ENCODE results near the gene NTSR1. TPM values are rescaled to one million over a fixed set of nuclear protein-coding genes. Genes with fewer than 3 reads are reported as not detected.

Gene NTSR1
- total and polyA plus RNA-seq, 3 experiments from 2014 or later, result not detected

DNA sequence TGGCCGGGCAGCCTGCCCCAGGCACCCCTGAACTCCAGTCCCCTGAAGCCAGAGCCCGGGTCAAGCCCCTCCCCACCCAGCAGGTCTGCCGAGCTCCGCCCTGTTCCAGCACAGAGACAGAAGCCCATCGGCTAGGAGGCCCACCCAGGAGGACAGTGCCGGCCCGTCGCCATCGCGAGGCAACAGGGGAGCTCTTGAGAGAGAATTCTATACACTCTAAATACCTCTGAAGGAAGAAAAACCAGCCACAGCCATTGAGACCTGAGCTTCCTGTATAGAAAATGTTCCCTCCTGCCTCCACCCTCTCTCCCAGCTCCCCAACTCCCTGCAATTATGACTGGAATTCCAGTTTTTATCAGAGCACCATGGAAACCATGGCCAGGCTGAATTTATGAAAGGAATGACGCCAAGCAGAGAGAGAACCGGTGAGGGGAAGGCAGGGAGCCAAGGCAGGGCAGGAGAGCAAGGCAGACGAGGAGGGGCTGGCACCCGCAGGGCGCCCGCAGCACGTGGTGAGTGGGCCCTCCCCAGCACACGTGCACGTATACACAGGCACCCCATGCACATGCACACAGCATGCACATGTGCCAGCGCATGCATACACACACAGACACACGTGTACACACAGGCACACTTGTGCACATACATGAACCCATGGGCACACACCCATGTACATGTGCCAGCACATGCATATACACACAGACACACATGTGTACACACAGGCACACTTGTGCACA, 60.1 kb downstream of the NTSR1 start:
- Histone ChIP-seq H3K27me3 (ENCODE audit: insufficient read depth, low read length, poor library complexity, severe bottlenecking) (no peaks in the 10 kb centered on the region), H3K27ac (ENCODE audit: low read depth, low read length) (no peak overlapping the region), H3K9me3 (ENCODE audit: low read length) (no peaks in the 10 kb centered on the region), H3K4me3 (ENCODE audit: low read length) (no peak overlapping the region), H3K36me3 (ENCODE audit: insufficient read depth, low read length) (no peaks in the 10 kb centered on the region), H3K4me1 (ENCODE audit: insufficient read depth, low read length) (peaks cover 8% of the 10 kb centered on the region)
- CTCF ChIA-PET, result no interaction called here
- Mint-ChIP-seq H3K4me3 (no peak overlapping the region), H3K27ac (peak overlapping the region in 1 of 8 donors; percentile 70), H3K36me3 (no peaks in the 10 kb centered on the region), H3K9me3 (no peaks in the 10 kb centered on the region), H3K4me1 (peaks cover 3 to 23% (median 5%) of the 10 kb centered on the region in 3 donors), H3K27me3 (no peaks in the 10 kb centered on the region)
- POLR2A ChIA-PET, result no interaction called here
- no peak for DNase-seq

DNA sequence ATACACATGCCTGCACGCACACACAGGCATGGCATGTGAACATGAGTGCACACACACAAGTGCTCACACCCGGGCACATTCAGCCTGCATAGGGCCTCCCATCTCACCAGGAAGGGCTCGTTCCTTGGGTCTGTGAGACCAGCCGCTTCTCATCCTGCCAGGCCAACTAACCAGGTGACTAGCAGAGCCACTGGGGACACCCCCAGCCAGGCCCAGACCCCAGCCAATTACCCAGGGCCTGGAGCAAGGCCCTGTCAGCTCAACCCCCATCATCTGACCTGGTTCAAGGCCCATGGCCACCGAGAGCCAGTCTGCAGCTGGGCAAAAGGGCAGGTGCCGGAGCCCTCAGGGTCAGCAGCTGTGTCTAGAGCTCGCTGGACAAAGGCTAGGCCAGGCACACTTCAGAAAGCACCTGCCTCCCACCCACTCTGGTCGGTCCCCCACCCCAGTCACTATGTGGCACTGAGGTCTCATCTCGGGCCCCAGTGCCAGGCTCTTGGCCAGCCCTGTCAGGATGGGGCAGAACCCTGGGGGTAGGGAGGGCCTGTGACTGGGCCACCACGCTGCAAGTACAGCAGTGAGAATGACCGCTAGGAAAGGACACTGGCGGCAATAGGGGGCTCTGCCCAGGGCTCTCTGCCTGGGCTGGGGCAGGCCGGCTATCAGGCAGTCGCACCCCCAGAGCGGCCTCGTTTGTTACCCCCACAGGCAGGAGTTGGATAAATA, 60.9 kb downstream of the NTSR1 start:
- Histone ChIP-seq H3K4me3 (ENCODE audit: low read length) (no peak overlapping the region), H3K27me3 (ENCODE audit: insufficient read depth, low read length, poor library complexity, severe bottlenecking) (no peaks in the 10 kb centered on the region), H3K27ac (ENCODE audit: low read depth, low read length) (no peak overlapping the region), H3K4me1 (ENCODE audit: insufficient read depth, low read length) (peaks cover 16% of the 10 kb centered on the region), H3K9me3 (ENCODE audit: low read length) (no peaks in the 10 kb centered on the region), H3K36me3 (ENCODE audit: insufficient read depth, low read length) (no peaks in the 10 kb centered on the region)
- POLR2A ChIA-PET, result no interaction called here
- no peak for DNase-seq
- Mint-ChIP-seq H3K27me3 (no peaks in the 10 kb centered on the region), H3K9me3 (no peaks in the 10 kb centered on the region), H3K36me3 (no peaks in the 10 kb centered on the region), H3K27ac (no peak overlapping the region), H3K4me3 (no peak overlapping the region), H3K4me1 (peaks cover 9 to 29% (median 9%) of the 10 kb centered on the region in 3 donors)
- CTCF ChIA-PET, result no interaction called here

DNA sequence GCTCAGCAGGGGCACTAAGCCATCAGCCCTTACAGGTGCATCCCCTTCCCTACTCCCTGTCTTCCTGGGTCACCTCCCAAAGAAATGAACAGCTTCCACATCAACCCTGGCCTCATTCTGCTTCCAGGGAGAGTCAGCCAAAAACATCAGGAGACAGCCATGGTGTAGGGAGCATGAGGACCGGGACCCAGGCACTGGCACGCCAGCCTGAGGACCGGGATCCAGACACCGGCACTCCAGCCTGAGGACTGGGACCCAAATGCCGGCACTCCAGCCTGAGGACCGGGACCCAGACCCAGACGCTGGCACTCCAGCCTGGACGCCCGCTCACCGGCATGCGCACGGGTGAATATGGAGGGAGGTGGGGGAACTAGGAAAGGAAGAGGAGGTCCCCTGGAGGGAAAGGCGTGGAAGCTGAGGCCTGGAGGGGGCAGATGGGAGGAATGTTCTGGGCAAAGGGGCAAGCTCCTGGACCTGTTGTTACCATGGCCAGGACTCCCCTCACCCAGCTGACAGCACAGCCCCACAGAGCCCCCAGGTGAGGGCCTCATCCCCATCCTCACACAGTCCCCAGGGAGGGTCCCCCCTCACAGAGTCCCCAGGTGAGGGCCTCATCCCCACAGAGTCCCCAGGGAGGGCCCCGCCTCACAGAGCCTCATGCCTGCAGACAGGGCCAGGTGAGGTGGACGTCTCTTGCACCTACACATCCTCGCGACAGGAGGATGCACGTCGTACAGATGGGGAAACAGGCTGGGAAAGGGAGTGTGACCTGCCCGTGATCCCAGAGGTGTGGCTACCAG, 61.7 kb downstream of the NTSR1 start:
- no peaks in the 10 kb centered on the region for H3K9me3 ChIP-seq (ENCODE audit: low read length)
- H3K4me1 ChIP-seq (ENCODE audit: insufficient read depth, low read length), result peaks cover 24% of the 10 kb centered on the region
- Mint-ChIP-seq H3K27me3 (no peaks in the 10 kb centered on the region), H3K27ac (no peak overlapping the region), H3K4me3 (no peak overlapping the region), H3K9me3 (no peaks in the 10 kb centered on the region), H3K4me1 (peaks cover 12 to 37% (median 15%) of the 10 kb centered on the region in 3 donors), H3K36me3 (no peaks in the 10 kb centered on the region)
- no peak overlapping the region for H3K4me3 ChIP-seq (ENCODE audit: low read length)
- H3K27me3 ChIP-seq (ENCODE audit: insufficient read depth, low read length, poor library complexity, severe bottlenecking), result no peaks in the 10 kb centered on the region
- CTCF ChIA-PET, result no interaction called here
- POLR2A ChIA-PET, result no interaction called here
- no peaks in the 10 kb centered on the region for H3K36me3 ChIP-seq (ENCODE audit: insufficient read depth, low read length)
- DNase-seq, result no peak
- H3K27ac ChIP-seq (ENCODE audit: low read depth, low read length), result no peak overlapping the region

DNA sequence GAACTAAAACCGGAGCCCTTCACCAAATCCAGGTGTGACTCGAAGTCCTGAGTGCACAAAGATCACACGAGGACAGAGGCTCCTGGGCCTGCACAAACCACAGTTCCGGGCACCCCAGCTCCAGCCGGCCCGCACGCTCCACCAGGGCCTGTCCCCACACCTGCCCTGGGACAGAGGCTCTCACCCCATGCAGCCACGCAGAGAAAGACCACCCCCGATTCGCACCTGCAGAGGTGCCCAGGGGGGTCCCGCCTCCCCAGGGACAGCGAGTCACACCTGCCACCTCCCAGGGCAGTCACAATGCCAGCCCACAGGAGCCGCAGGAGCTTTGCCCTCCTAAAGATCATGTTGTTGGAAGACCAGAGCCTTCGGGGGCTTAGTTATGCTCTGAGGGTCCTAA, 62.3 kb downstream of the NTSR1 start:
- Mint-ChIP-seq H3K27ac (no peak overlapping the region), H3K4me1 (peaks cover 16 to 43% (median 21%) of the 10 kb centered on the region in 3 donors), H3K9me3 (no peaks in the 10 kb centered on the region), H3K27me3 (no peaks in the 10 kb centered on the region), H3K36me3 (no peaks in the 10 kb centered on the region), H3K4me3 (no peak overlapping the region)
- POLR2A ChIA-PET, result no interaction called here
- Histone ChIP-seq H3K27ac (ENCODE audit: low read depth, low read length) (no peak overlapping the region), H3K9me3 (ENCODE audit: low read length) (no peaks in the 10 kb centered on the region), H3K36me3 (ENCODE audit: insufficient read depth, low read length) (no peaks in the 10 kb centered on the region), H3K4me3 (ENCODE audit: low read length) (no peak overlapping the region), H3K4me1 (ENCODE audit: insufficient read depth, low read length) (peaks cover 30% of the 10 kb centered on the region), H3K27me3 (ENCODE audit: insufficient read depth, low read length, poor library complexity, severe bottlenecking) (no peaks in the 10 kb centered on the region)
- CTCF ChIA-PET, result interaction anchor here (1.1 kb wide), 1 partner anchor 23 kb away, joined by 3 read pairs; no protein-coding TSS in a partner anchor
- no peak for DNase-seq

DNA sequence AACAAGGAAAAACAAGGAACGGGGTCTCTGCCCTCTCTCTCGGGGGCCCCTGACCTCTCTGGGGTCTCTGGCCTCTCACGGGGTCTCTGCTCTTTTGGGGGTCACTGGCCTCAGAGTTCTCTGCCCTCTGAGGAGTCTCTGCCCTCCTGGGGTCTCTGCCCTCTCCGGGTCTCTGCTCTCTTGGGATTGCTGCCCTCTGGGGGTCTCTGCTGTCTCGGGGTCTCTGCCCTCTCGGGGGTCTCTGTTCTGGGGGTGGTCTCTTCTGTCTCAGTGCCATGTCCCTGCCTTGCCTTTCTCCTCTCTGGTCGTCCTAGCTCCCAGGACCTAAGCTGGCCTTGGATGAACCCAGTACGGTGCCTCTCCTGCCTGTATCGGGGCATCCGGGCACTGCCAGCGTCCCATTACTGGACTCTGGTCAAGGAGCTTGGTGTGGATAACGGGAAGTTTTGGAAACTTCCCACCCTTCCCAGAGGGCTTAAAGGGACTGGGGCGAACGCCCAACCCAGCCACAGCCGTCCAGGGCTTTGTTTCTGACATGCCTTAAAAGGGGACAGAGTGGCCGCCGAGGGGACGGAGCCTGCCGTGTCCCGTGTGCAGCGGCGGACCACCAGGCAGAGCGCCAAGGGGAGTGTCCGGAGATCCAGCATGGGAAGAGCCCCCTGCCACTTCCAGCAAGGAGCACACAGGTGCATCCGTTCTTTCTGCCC, 62.9 kb downstream of the NTSR1 start:
- POLR2A ChIA-PET, result no interaction called here
- H3K4me1 ChIP-seq (ENCODE audit: insufficient read depth, low read length), result peaks cover 36% of the 10 kb centered on the region
- CTCF ChIA-PET, result interaction anchor here (1.1 kb wide), 1 partner anchor 23 kb away, joined by 3 read pairs; no protein-coding TSS in a partner anchor
- no peaks in the 10 kb centered on the region for H3K36me3 ChIP-seq (ENCODE audit: insufficient read depth, low read length)
- H3K4me3 ChIP-seq (ENCODE audit: low read length), result no peak overlapping the region
- no peaks in the 10 kb centered on the region for H3K36me3 Mint-ChIP-seq
- no peak overlapping the region for H3K27ac ChIP-seq (ENCODE audit: low read depth, low read length)
- no peak for DNase-seq
- no peaks in the 10 kb centered on the region for H3K9me3 ChIP-seq (ENCODE audit: low read length)
- peak overlapping the region in 1 of 8 donors; percentile 38 for H3K27ac Mint-ChIP-seq
- H3K27me3 Mint-ChIP-seq, result no peaks in the 10 kb centered on the region
- H3K27me3 ChIP-seq (ENCODE audit: insufficient read depth, low read length, poor library complexity, severe bottlenecking), result no peaks in the 10 kb centered on the region
- H3K9me3 Mint-ChIP-seq, result no peaks in the 10 kb centered on the region
- no peak overlapping the region for H3K4me3 Mint-ChIP-seq
- H3K4me1 Mint-ChIP-seq, result peaks cover 22 to 50% (median 27%) of the 10 kb centered on the region in 3 donors

DNA sequence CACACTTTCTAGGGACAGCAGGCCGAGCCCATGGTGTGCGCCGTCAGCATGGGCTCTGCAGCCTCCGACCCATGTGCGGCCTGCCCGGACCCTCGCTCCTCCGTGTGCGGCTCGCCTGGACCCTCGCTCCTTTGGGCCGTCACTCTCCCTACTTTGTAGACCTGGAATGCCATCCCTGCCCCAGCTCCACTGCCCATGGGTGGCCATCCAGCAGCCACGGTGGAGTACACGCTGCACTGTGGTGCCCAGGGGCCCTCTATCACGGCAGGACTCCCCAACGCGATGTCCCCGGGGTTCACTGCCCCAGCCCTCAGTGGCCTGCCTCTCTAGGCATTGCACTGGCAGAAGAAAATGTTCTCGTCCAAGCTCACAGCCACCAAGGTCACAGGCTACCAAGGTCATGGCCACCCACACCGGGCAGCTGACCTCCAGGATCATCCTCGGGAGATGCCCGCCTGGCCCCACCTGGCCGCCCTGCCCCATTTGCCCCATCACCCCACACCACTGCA, 63.5 kb downstream of the NTSR1 start:
- H3K4me3 ChIP-seq (ENCODE audit: low read length), result no peak overlapping the region
- POLR2A ChIA-PET, result no interaction called here
- Mint-ChIP-seq H3K27me3 (no peaks in the 10 kb centered on the region), H3K4me1 (peaks cover 26 to 55% (median 33%) of the 10 kb centered on the region in 3 donors), H3K9me3 (no peaks in the 10 kb centered on the region), H3K4me3 (no peak overlapping the region), H3K36me3 (no peaks in the 10 kb centered on the region), H3K27ac (peak overlapping the region in 1 of 8 donors; percentile 94)
- no peak for DNase-seq
- no peak overlapping the region for H3K27ac ChIP-seq (ENCODE audit: low read depth, low read length)
- no peaks in the 10 kb centered on the region for H3K27me3 ChIP-seq (ENCODE audit: insufficient read depth, low read length, poor library complexity, severe bottlenecking)
- H3K4me1 ChIP-seq (ENCODE audit: insufficient read depth, low read length), result peaks cover 42% of the 10 kb centered on the region
- no peaks in the 10 kb centered on the region for H3K9me3 ChIP-seq (ENCODE audit: low read length)
- CTCF ChIA-PET, result interaction anchor here (1.1 to 1.7 kb wide), 2 partner anchors 22 to 36 kb away, joined by 3 to 5 read pairs; no protein-coding TSS in a partner anchor
- no peaks in the 10 kb centered on the region for H3K36me3 ChIP-seq (ENCODE audit: insufficient read depth, low read length)

DNA sequence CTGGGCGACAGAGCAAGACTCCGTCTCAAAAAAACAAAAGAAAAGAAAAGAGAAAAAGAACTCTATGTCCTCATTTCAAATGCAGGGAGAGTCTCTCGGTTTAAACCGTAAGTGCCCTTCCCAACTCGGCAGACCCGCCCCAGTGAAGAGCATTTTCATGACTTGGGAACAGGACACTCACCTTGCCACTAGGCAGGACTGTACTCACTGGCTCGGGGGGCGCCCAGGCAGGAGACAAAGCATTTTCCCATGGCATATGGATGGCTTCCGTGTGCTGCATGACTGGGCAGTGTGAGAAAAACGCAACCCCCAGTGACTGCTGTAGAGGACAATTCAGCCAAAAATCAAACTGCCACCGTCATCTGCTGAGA, 64.0 kb downstream of the NTSR1 start:
- no peak for DNase-seq
- H3K27ac Mint-ChIP-seq, result no peak overlapping the region
- Histone ChIP-seq H3K36me3 (ENCODE audit: insufficient read depth, low read length) (no peaks in the 10 kb centered on the region), H3K4me3 (ENCODE audit: low read length) (no peak overlapping the region), H3K4me1 (ENCODE audit: insufficient read depth, low read length) (peaks cover 46% of the 10 kb centered on the region), H3K27ac (ENCODE audit: low read depth, low read length) (no peak overlapping the region), H3K27me3 (ENCODE audit: insufficient read depth, low read length, poor library complexity, severe bottlenecking) (no peaks in the 10 kb centered on the region), H3K9me3 (ENCODE audit: low read length) (no peaks in the 10 kb centered on the region)
- CTCF ChIA-PET, result interaction anchor here (1.7 kb wide), 1 partner anchor 36 kb away, joined by 5 read pairs; no protein-coding TSS in a partner anchor
- POLR2A ChIA-PET, result no interaction called here
- no peaks in the 10 kb centered on the region for H3K27me3 Mint-ChIP-seq
- no peaks in the 10 kb centered on the region for H3K9me3 Mint-ChIP-seq
- H3K36me3 Mint-ChIP-seq, result no peaks in the 10 kb centered on the region
- peaks cover 29 to 57% (median 34%) of the 10 kb centered on the region in 3 donors for H3K4me1 Mint-ChIP-seq
- no peak overlapping the region for H3K4me3 Mint-ChIP-seq
